ENCODE measurements around the gene FRMD4A. TPM values are rescaled to one million over a fixed set of nuclear protein-coding genes. Genes with fewer than 3 reads are reported as not detected.

FRMD4A gene
- total RNA-seq, 2 experiments from 2014 or later, result 0.17 TPM; not detected in 1

- Histone ChIP-seq H4K20me1 (ENCODE audit: insufficient read depth, low read length) (no peaks in the 10 kb centered on the region), H3K4me3 (ENCODE audit: low read depth, low read length, poor library complexity, severe bottlenecking) (no peak overlapping the region), H3K4me2 (ENCODE audit: low read length) (no peak overlapping the region), H3K27ac (ENCODE audit: low read depth, low read length, poor library complexity, severe bottlenecking) (no peak overlapping the region), H3K79me2 (ENCODE audit: insufficient read depth, low read depth, low read length) (no peaks in the 10 kb centered on the region), H3K9me3 (ENCODE audit: low read length) (no peaks in the 10 kb centered on the region), H3K4me1 (ENCODE audit: insufficient read depth, low read length, poor library complexity, severe bottlenecking) (peaks cover 11% of the 10 kb centered on the region), H3K9me2 (ENCODE audit: insufficient read depth, low read length) (no peaks in the 10 kb centered on the region), H3K36me3 (ENCODE audit: insufficient read depth, low read length) (no peaks in the 10 kb centered on the region), H2AFZ (ENCODE audit: low read length) (no peak overlapping the region)
- TF ChIP-seq EZH2phosphoT487 (IDR thresholded peaks at IDR 0.05; ENCODE audit: borderline replicate concordance, low read depth, low read length) (no peak), CTCF (conservative IDR thresholded peaks at IDR 0.05; ENCODE audit: low read length) (no peak)
- intact Hi-C loops (cut with micrococcal nuclease; ENCODE audit: unreplicated experiment), result no loop called here
- no TSS peak for BruUV-seq (replicated peaks)
- ChIA-PET POLR2A (interaction anchor here (0.6 kb wide), 1 partner anchor 28 kb away, joined by 4 read pairs; no protein-coding TSS in a partner anchor), CTCF (ENCODE audit: unreplicated experiment) (no interaction called here)
- no peak for DNase-seq (ENCODE audit: low spot score)
Observed at GRCh38 chr10:13711291-13711690, 619.4 kb downstream of the FRMD4A start.

- intact Hi-C loops (cut with micrococcal nuclease; ENCODE audit: unreplicated experiment), result no loop called here
- H3K4me1 ChIP-seq (ENCODE audit: insufficient read depth, low read length, poor library complexity, severe bottlenecking), result peaks cover 11% of the 10 kb centered on the region
- H4K20me1 ChIP-seq (ENCODE audit: insufficient read depth, low read length), result no peaks in the 10 kb centered on the region
- TF ChIP-seq CTCF (conservative IDR thresholded peaks at IDR 0.05; ENCODE audit: low read length) (no peak), EZH2phosphoT487 (IDR thresholded peaks at IDR 0.05; ENCODE audit: borderline replicate concordance, low read depth, low read length) (no peak)
- H3K9me3 ChIP-seq (ENCODE audit: low read length), result no peaks in the 10 kb centered on the region
- ChIA-PET POLR2A (no interaction called here), CTCF (ENCODE audit: unreplicated experiment) (no interaction called here)
- H3K4me2 ChIP-seq (ENCODE audit: low read length), result no peak overlapping the region
- H3K9me2 ChIP-seq (ENCODE audit: insufficient read depth, low read length), result no peaks in the 10 kb centered on the region
- no peaks in the 10 kb centered on the region for H3K36me3 ChIP-seq (ENCODE audit: insufficient read depth, low read length)
- H3K4me3 ChIP-seq (ENCODE audit: low read depth, low read length, poor library complexity, severe bottlenecking), result no peak overlapping the region
- DNase-seq (ENCODE audit: low spot score), result no peak
- no peak overlapping the region for H3K27ac ChIP-seq (ENCODE audit: low read depth, low read length, poor library complexity, severe bottlenecking)
- H2AFZ ChIP-seq (ENCODE audit: low read length), result no peak overlapping the region
- BruUV-seq (replicated peaks), result no TSS peak
- H3K79me2 ChIP-seq (ENCODE audit: insufficient read depth, low read depth, low read length), result no peaks in the 10 kb centered on the region
Observed at GRCh38 chr10:13709931-13710650, 620.6 kb downstream of the FRMD4A start.

GRCh38 chr10:13708256-13708990 is 622.3 kb downstream of the FRMD4A start:
- Histone ChIP-seq H4K20me1 (ENCODE audit: insufficient read depth, low read length) (no peaks in the 10 kb centered on the region), H3K79me2 (ENCODE audit: insufficient read depth, low read depth, low read length) (no peaks in the 10 kb centered on the region), H3K4me1 (ENCODE audit: insufficient read depth, low read length, poor library complexity, severe bottlenecking) (peaks cover 9% of the 10 kb centered on the region), H3K27ac (ENCODE audit: low read depth, low read length, poor library complexity, severe bottlenecking) (no peak overlapping the region), H2AFZ (ENCODE audit: low read length) (no peak overlapping the region), H3K4me2 (ENCODE audit: low read length) (no peak overlapping the region), H3K9me3 (ENCODE audit: low read length) (no peaks in the 10 kb centered on the region), H3K36me3 (ENCODE audit: insufficient read depth, low read length) (no peaks in the 10 kb centered on the region), H3K9me2 (ENCODE audit: insufficient read depth, low read length) (no peaks in the 10 kb centered on the region), H3K4me3 (ENCODE audit: low read depth, low read length, poor library complexity, severe bottlenecking) (no peak overlapping the region)
- CTCF ChIA-PET (ENCODE audit: unreplicated experiment), result no interaction called here
- BruUV-seq (replicated peaks), result no TSS peak
- intact Hi-C loops (cut with micrococcal nuclease; ENCODE audit: unreplicated experiment), result no loop called here
- DNase-seq (ENCODE audit: low spot score), result no peak
- POLR2A ChIA-PET, result no interaction called here
- TF ChIP-seq CTCF (conservative IDR thresholded peaks at IDR 0.05; ENCODE audit: low read length) (no peak), EZH2phosphoT487 (IDR thresholded peaks at IDR 0.05; ENCODE audit: borderline replicate concordance, low read depth, low read length) (no peak)
